ENCODE data around the gene CCNI2. TPM values are rescaled to one million over a fixed set of nuclear protein-coding genes. Genes with fewer than 3 reads are reported as not detected.

Gene CCNI2
- total RNA-seq, 1 experiment from 2014 or later = 1.7 TPM

DNA sequence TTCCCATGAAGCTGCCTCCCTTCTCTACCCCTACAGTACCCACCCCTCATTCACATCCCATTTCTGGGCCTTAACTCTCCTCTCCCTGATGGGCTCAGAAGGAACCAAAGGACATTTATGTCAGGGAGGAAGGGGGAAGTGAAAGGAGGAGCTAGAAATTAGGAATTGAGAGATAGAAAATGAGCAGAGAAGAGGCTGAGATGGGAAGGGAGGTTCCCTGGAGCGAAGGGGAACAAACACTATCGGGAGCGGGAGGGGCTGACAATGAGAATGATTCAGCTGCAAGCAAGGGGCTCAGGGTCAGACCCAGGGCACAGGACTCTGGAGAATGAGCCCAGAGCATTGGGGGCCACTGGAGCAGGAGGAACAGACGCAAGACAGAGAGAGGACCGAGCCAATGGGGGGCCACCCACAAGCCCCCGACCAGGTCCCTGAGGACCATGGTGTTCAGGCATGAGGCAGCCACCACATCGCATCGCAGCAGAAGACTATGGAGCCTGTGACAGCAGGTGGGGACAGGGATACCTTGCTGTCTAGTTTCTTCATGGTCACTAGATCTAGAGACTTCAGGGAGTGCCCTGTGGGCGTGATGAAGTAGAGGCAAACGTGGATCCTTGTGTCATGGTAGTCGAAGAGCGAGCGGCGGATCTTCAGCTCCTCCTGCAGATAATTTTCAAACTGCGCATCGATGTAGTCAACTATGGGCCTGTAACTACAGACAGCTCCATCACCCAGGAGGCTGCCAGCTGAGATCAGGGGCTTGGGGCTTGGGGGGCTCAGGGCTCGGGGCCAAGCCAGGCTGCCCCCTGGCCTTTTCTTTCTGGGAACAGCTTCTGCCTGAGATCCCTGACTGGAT is 16.2 kb downstream of the CCNI2 start (continued):
- TF ChIP-seq, protein P1, sequence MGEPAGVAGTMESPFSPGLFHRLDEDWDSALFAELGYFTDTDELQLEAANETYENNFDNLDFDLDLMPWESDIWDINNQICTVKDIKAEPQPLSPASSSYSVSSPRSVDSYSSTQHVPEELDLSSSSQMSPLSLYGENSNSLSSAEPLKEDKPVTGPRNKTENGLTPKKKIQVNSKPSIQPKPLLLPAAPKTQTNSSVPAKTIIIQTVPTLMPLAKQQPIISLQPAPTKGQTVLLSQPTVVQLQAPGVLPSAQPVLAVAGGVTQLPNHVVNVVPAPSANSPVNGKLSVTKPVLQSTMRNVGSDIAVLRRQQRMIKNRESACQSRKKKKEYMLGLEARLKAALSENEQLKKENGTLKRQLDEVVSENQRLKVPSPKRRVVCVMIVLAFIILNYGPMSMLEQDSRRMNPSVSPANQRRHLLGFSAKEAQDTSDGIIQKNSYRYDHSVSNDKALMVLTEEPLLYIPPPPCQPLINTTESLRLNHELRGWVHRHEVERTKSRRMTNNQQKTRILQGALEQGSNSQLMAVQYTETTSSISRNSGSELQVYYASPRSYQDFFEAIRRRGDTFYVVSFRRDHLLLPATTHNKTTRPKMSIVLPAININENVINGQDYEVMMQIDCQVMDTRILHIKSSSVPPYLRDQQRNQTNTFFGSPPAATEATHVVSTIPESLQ (CRISPR knock-in tag; IDR thresholded peaks at IDR 0.05) = no peak

DNA sequence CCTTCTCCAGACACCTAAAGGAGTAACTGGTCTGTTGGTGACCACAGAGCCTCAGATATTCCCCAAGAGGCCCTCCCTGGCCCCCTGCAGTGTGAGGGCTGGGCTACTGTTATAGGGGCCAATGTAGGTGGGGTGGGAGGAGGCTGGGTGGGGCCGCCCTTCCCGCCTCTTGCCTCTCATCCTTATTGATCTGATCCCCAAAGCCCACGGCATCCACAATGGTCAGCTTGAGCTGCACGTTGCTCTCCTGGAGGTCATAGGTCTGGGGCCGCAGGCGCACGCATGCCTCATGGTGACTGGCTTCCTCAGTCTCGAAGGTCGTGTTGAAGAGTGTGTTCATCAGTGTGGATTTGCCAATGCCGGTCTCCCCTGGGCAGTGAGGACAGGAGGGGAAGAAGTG is 16.8 kb downstream of the CCNI2 start:
- Mint-ChIP-seq H3K27ac (no peak overlapping the region), H3K9me3 (no peaks in the 10 kb centered on the region), H3K27me3 (ENCODE audit: low read depth) (no peaks in the 10 kb centered on the region), H3K4me3 (no peak overlapping the region), H3K36me3 (peaks cover 2% of the 10 kb centered on the region; the same call in 1 of the 2 replicates), H3K4me1 (no peaks in the 10 kb centered on the region)
- CTCF ChIA-PET = no interaction called here
- POLR2A ChIA-PET = interaction anchor here (0.6 kb wide), 1 partner anchor 20 kb away, joined by 3 read pairs; no protein-coding TSS in a partner anchor
- no peak for TF ChIP-seq MYBL2 (CRISPR knock-in tag; IDR thresholded peaks at IDR 0.05)
- TF ChIP-seq CBFB (CRISPR knock-in tag; IDR thresholded peaks at IDR 0.05; ENCODE audit: low read depth) = no peak
- no peak for TF ChIP-seq ZBTB21 (CRISPR knock-in tag; IDR thresholded peaks at IDR 0.05; ENCODE audit: borderline replicate concordance)
- no peak for TF ChIP-seq RELA (CRISPR knock-in tag; IDR thresholded peaks at IDR 0.05; ENCODE audit: borderline replicate concordance)
- TF ChIP-seq ZNF232 (CRISPR knock-in tag; IDR thresholded peaks at IDR 0.05) = no peak
- TF ChIP-seq FOXP1 (CRISPR knock-in tag; IDR thresholded peaks at IDR 0.05; ENCODE audit: borderline replicate concordance) = no peak
- TF ChIP-seq ELF4 (CRISPR knock-in tag; IDR thresholded peaks at IDR 0.05; ENCODE audit: low read depth) = no peak
- no peak for TF ChIP-seq OVOL2 (CRISPR knock-in tag; IDR thresholded peaks at IDR 0.05; ENCODE audit: borderline replicate concordance)
- TF ChIP-seq MXD4 (CRISPR knock-in tag; IDR thresholded peaks at IDR 0.05; ENCODE audit: borderline replicate concordance) = no peak
- no peak for TF ChIP-seq ZNF263 (CRISPR knock-in tag; IDR thresholded peaks at IDR 0.05; ENCODE audit: low read depth)
- no peak for TF ChIP-seq NFATC4 (CRISPR knock-in tag; IDR thresholded peaks at IDR 0.05)
- no peak for DNase-seq (ENCODE audit: low spot score)
- no peak for ATAC-seq

DNA sequence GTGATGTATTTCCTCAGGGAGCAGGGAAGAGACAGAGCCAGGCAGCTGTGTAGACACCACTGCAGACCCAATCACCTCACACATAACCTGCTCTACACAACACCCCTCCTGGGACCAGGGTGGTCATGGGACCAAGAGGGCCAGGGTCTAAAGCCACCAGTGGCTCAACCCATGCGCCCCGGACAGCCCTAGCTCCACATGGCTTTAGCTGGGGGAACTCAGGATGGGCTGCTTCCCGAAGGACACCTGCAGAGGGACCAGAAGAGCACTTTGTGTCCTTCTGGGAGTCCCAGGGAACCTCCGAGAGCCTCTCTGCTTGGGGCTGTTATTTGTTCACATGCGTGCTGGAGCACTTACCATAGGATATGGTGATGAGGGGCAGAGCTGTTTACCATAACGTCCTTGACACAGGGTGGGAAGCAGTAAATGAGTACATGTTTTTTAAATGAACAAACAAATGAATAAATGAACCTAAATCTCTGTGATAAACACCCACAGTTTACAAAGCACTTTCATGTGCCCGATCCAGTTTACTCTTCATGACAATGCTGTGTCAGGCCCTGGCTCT is 17.5 kb downstream of the CCNI2 start:
- peaks cover 2% of the 10 kb centered on the region; the same call in 1 of the 2 replicates for H3K36me3 Mint-ChIP-seq
- ChIA-PET CTCF (interaction anchor here (0.9 to 1.0 kb wide), 2 partner anchors 10 to 17 kb away, joined by 3 to 4 read pairs; partner anchors contain the start of gene CCNI2), POLR2A (no interaction called here)
- no peak for DNase-seq (ENCODE audit: low spot score)
- no peak for ATAC-seq
- H3K27ac Mint-ChIP-seq = no peak overlapping the region
- H3K27me3 Mint-ChIP-seq (ENCODE audit: low read depth) = no peaks in the 10 kb centered on the region
- no peaks in the 10 kb centered on the region for H3K9me3 Mint-ChIP-seq
- H3K4me1 Mint-ChIP-seq = no peaks in the 10 kb centered on the region
- H3K4me3 Mint-ChIP-seq = no peak overlapping the region
- TF ChIP-seq, protein P2, sequence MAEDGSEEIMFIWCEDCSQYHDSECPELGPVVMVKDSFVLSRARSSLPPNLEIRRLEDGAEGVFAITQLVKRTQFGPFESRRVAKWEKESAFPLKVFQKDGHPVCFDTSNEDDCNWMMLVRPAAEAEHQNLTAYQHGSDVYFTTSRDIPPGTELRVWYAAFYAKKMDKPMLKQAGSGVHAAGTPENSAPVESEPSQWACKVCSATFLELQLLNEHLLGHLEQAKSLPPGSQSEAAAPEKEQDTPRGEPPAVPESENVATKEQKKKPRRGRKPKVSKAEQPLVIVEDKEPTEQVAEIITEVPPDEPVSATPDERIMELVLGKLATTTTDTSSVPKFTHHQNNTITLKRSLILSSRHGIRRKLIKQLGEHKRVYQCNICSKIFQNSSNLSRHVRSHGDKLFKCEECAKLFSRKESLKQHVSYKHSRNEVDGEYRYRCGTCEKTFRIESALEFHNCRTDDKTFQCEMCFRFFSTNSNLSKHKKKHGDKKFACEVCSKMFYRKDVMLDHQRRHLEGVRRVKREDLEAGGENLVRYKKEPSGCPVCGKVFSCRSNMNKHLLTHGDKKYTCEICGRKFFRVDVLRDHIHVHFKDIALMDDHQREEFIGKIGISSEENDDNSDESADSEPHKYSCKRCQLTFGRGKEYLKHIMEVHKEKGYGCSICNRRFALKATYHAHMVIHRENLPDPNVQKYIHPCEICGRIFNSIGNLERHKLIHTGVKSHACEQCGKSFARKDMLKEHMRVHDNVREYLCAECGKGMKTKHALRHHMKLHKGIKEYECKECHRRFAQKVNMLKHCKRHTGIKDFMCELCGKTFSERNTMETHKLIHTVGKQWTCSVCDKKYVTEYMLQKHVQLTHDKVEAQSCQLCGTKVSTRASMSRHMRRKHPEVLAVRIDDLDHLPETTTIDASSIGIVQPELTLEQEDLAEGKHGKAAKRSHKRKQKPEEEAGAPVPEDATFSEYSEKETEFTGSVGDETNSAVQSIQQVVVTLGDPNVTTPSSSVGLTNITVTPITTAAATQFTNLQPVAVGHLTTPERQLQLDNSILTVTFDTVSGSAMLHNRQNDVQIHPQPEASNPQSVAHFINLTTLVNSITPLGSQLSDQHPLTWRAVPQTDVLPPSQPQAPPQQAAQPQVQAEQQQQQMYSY (CRISPR knock-in tag; IDR thresholded peaks at IDR 0.05) = no peak
- TF ChIP-seq, protein P3, sequence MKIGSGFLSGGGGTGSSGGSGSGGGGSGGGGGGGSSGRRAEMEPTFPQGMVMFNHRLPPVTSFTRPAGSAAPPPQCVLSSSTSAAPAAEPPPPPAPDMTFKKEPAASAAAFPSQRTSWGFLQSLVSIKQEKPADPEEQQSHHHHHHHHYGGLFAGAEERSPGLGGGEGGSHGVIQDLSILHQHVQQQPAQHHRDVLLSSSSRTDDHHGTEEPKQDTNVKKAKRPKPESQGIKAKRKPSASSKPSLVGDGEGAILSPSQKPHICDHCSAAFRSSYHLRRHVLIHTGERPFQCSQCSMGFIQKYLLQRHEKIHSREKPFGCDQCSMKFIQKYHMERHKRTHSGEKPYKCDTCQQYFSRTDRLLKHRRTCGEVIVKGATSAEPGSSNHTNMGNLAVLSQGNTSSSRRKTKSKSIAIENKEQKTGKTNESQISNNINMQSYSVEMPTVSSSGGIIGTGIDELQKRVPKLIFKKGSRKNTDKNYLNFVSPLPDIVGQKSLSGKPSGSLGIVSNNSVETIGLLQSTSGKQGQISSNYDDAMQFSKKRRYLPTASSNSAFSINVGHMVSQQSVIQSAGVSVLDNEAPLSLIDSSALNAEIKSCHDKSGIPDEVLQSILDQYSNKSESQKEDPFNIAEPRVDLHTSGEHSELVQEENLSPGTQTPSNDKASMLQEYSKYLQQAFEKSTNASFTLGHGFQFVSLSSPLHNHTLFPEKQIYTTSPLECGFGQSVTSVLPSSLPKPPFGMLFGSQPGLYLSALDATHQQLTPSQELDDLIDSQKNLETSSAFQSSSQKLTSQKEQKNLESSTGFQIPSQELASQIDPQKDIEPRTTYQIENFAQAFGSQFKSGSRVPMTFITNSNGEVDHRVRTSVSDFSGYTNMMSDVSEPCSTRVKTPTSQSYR (CRISPR knock-in tag; IDR thresholded peaks at IDR 0.05) = no peak
- TF ChIP-seq, protein P4, sequence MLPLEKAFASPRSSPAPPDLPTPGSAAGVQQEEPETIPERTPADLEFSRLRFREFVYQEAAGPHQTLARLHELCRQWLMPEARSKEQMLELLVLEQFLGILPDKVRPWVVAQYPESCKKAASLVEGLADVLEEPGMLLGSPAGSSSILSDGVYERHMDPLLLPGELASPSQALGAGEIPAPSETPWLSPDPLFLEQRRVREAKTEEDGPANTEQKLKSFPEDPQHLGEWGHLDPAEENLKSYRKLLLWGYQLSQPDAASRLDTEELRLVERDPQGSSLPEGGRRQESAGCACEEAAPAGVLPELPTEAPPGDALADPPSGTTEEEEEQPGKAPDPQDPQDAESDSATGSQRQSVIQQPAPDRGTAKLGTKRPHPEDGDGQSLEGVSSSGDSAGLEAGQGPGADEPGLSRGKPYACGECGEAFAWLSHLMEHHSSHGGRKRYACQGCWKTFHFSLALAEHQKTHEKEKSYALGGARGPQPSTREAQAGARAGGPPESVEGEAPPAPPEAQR (CRISPR knock-in tag; IDR thresholded peaks at IDR 0.05) = no peak
- TF ChIP-seq OVOL2 (CRISPR knock-in tag; IDR thresholded peaks at IDR 0.05; ENCODE audit: borderline replicate concordance) (no peak), FOXK1 (CRISPR knock-in tag; IDR thresholded peaks at IDR 0.05) (no peak), PRRX2 (CRISPR knock-in tag; IDR thresholded peaks at IDR 0.05) (no peak), ZBTB21 (CRISPR knock-in tag; IDR thresholded peaks at IDR 0.05; ENCODE audit: borderline replicate concordance) (no peak), CREB1 (CRISPR knock-in tag; IDR thresholded peaks at IDR 0.05) (no peak)
- TF ChIP-seq, protein P5, sequence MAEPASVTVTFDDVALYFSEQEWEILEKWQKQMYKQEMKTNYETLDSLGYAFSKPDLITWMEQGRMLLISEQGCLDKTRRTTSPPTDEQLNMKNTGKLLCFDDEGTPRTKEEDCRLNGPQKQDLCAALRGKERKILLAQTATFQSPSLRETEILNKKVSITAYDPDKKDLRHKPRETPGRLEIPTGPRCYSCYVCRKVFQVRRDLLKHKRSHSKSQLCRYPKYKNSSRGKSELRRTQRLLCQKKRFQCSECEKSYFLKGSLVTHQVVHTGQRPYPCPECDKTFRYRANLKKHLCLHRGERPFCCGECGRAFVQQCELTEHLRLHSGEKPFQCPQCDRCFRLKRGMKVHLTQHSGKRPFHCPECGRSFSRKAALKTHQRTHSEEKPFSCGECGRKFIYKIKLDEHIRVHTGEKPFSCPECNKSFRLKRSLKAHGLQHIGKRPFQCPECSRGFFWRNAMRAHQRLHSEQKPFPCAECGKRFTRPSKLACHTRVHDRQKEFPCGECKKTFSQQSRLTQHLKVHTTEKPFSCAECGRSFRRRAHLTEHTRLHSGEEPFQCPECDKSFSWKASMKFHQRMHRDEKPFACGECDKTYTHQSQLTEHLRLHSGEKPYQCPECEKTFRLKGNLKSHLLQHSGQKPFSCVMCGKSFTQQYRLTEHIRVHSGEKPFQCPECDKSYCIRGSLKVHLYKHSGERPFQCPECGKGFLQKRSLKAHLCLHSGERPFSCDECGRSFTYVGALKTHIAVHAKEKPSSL (CRISPR knock-in tag; conservative IDR thresholded peaks at IDR 0.05) = no peak

Measured in WTC11 (cell line).